Measurements from ENCODE around the gene C4BPA.

DNA sequence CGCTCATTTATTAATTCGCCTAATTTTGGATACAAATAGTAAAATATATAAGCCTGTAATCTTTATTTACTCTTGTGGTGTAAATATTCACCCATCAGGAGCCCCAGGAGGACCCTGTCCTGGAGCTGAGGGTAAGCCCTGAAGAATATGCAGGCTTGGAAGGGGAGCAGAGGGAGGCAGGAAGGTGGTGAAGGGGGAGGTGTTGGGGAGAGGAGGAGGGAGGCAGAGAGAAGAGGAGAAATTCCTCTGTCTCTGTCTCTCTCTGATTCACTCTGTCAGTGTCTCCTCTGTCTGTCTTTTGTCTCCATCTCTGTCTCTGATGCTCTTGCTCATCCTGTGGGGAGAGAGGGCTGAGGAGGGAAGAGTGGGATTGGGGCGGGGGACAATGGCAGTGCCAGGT lies 18.1 kb upstream of the C4BPA start:
- TF ChIP-seq, protein P1, sequence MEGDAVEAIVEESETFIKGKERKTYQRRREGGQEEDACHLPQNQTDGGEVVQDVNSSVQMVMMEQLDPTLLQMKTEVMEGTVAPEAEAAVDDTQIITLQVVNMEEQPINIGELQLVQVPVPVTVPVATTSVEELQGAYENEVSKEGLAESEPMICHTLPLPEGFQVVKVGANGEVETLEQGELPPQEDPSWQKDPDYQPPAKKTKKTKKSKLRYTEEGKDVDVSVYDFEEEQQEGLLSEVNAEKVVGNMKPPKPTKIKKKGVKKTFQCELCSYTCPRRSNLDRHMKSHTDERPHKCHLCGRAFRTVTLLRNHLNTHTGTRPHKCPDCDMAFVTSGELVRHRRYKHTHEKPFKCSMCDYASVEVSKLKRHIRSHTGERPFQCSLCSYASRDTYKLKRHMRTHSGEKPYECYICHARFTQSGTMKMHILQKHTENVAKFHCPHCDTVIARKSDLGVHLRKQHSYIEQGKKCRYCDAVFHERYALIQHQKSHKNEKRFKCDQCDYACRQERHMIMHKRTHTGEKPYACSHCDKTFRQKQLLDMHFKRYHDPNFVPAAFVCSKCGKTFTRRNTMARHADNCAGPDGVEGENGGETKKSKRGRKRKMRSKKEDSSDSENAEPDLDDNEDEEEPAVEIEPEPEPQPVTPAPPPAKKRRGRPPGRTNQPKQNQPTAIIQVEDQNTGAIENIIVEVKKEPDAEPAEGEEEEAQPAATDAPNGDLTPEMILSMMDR (IDR thresholded peaks at IDR 0.05; ENCODE audit: insufficient read depth, low read length, poor library complexity, severe bottlenecking): no peak
- no peak for TF ChIP-seq EZH2phosphoT487 (conservative IDR thresholded peaks at IDR 0.05; ENCODE audit: low read length)
